IMR-90 (cell line): Measurements from ENCODE around the gene FKBP4. TPM values are rescaled to one million over a fixed set of nuclear protein-coding genes. Genes with fewer than 3 reads are reported as not detected.

Experiments used
- ATAC-seq: fragments of 200-7000 bp; cut with Tn5 transposase; 2 replicates; pipeline ENCODE4 v1.9.1; 2020; ENCODE audit warnings: low read depth, mild to moderate bottlenecking, moderate library complexity
- BruUV-seq: library from RNA; stranded (reverse); fragments of 400-500 nt; replicated peaks from 2 replicates; lab custom pipeline; 2021; lab: Mats Ljungman, UMichigan
- CTCF ChIA-PET: fragments of 300-600 bp; formaldehyde crosslinking; extraction: SDS; loops from one replicate; lab custom pipeline; 2021; ENCODE audit warnings: antibody characterized with exemption; lab: Yijun Ruan, JAX
- POLR2A ChIA-PET: fragments of 300-600 bp; sonication (Branson Sonifier 250); formaldehyde crosslinking; loops from one replicate; lab custom pipeline; 2022; ENCODE audit warnings: antibody characterized with exemption; ENCODE audit not compliant: unreplicated experiment; lab: Charles Lee
- DNase-seq: peaks from one replicate; pipeline ENCODE4 v3.0.0; 2013
- H2AFZ ChIP-seq: replicated peaks from 2 replicates; pipeline ENCODE3; 2013; ENCODE audit warnings: low read length, mild to moderate bottlenecking; ENCODE audit not compliant: poor library complexity
- H2AK5ac ChIP-seq: 2 replicates; pipeline ENCODE4 v1.6.1; 2013; ENCODE audit warnings: low read depth, low read length, inconsistent platforms
- H2AK9ac ChIP-seq: replicated peaks from 2 replicates; pipeline ENCODE3; 2013; ENCODE audit warnings: mild to moderate bottlenecking, low read depth, low read length, moderate library complexity; ENCODE audit not compliant: poor library complexity
- H2BK120ac ChIP-seq: 2 replicates; pipeline ENCODE4 v1.6.1; 2013; ENCODE audit warnings: low read depth, low read length, inconsistent platforms
- H2BK15ac ChIP-seq: 3 replicates; pipeline ENCODE4 v1.6.1; 2013; ENCODE audit warnings: low read depth, low read length, inconsistent platforms
- H2BK20ac ChIP-seq: 2 replicates; pipeline ENCODE4 v1.6.1; 2013; ENCODE audit warnings: low read depth, mild to moderate bottlenecking, inconsistent platforms, low read length, moderate library complexity
- H2BK5ac ChIP-seq: 2 replicates; pipeline ENCODE4 v1.6.1; 2013; ENCODE audit warnings: mild to moderate bottlenecking, low read depth, low read length, inconsistent platforms; ENCODE audit not compliant: poor library complexity, severe bottlenecking
- H3K14ac ChIP-seq: replicated peaks from 2 replicates; pipeline ENCODE4 v1.6.1; 2013; ENCODE audit warnings: low read depth, low read length, inconsistent platforms
- H3K18ac ChIP-seq: 2 replicates; pipeline ENCODE4 v1.6.1; 2013; ENCODE audit warnings: low read depth, low read length, control low read depth
- H3K23ac ChIP-seq: 2 replicates; pipeline ENCODE4 v1.6.1; 2013; ENCODE audit warnings: low read depth, low read length, inconsistent platforms
- H3K27ac ChIP-seq: 2 replicates; pipeline ENCODE4 v1.5.1; 2013; ENCODE audit warnings: mild to moderate bottlenecking, control low read depth, low read length; ENCODE audit not compliant: insufficient read depth
- H3K27me3 ChIP-seq: 2 replicates; pipeline ENCODE4 v1.6.1; 2013; ENCODE audit warnings: low read length; ENCODE audit not compliant: control insufficient read depth, insufficient read depth
- H3K36me3 ChIP-seq: 2 replicates; pipeline ENCODE4 v1.6.1; 2013; ENCODE audit warnings: low read length, mixed read lengths; ENCODE audit not compliant: control insufficient read depth, insufficient read depth
- H3K4ac ChIP-seq: 2 replicates; pipeline ENCODE4 v1.6.1; 2013; ENCODE audit warnings: low read depth, low read length, inconsistent platforms
- H3K4me1 ChIP-seq: 2 replicates; pipeline ENCODE4 v1.6.1; 2013; ENCODE audit warnings: low read length, mixed read lengths; ENCODE audit not compliant: control insufficient read depth, insufficient read depth
- H3K4me2 ChIP-seq: 2 replicates; pipeline ENCODE4 v1.6.1; 2013; ENCODE audit warnings: low read depth, mild to moderate bottlenecking, control low read depth, low read length, moderate library complexity
- H3K4me3 ChIP-seq: 2 replicates; pipeline ENCODE4 v1.5.1; 2013; ENCODE audit warnings: low read depth, mild to moderate bottlenecking, control low read depth, low read length, moderate library complexity; ENCODE audit not compliant: insufficient read depth
- H3K56ac ChIP-seq: 2 replicates; pipeline ENCODE4 v1.6.1; 2013; ENCODE audit warnings: low read length, inconsistent platforms; ENCODE audit not compliant: insufficient read depth; ENCODE audit errors: extremely low read depth
- H3K79me1 ChIP-seq, 2 experiments: 2 replicates each; pipeline ENCODE4 v1.6.1; 2013; ENCODE audit warnings: low read length in 2 of 2, inconsistent platforms in 1 of 2, low read depth in 1 of 2
- H3K9ac ChIP-seq: 2 replicates; pipeline ENCODE4 v1.6.1; 2013; ENCODE audit warnings: low read depth, low read length, control low read depth
- H3K9me1 ChIP-seq: 2 replicates; pipeline ENCODE4 v1.6.1; 2013; ENCODE audit warnings: low read length, inconsistent platforms; ENCODE audit not compliant: insufficient read depth
- H3K9me3 ChIP-seq: 2 replicates; pipeline ENCODE4 v1.6.1; 2013; ENCODE audit warnings: low read length; ENCODE audit not compliant: control insufficient read depth, insufficient read depth
- H4K20me1 ChIP-seq: 2 replicates; pipeline ENCODE4 v1.6.1; 2013; ENCODE audit warnings: low read length, inconsistent platforms; ENCODE audit not compliant: insufficient read depth
- H4K5ac ChIP-seq: 2 replicates; pipeline ENCODE4 v1.6.1; 2013; ENCODE audit warnings: mild to moderate bottlenecking, low read depth, low read length, control low read depth
- H4K8ac ChIP-seq, 2 experiments: 2 replicates each; pipeline ENCODE4 v1.6.1; 2013; ENCODE audit warnings: low read depth in 2 of 2, low read length in 2 of 2, control low read depth in 1 of 2, inconsistent platforms in 1 of 2
- H4K91ac ChIP-seq: 2 replicates; pipeline ENCODE4 v1.6.1; 2013; ENCODE audit warnings: low read depth, low read length, inconsistent platforms; ENCODE audit not compliant: insufficient read depth
- BHLHE40 ChIP-seq: fragments of 150-350 bp; IDR thresholded peaks from 2 replicates; pipeline ENCODE4 v1.6.1; 2016; ENCODE audit warnings: mild to moderate bottlenecking, low read depth, low read length
- CEBPB ChIP-seq: IDR thresholded peaks from 2 replicates; pipeline ENCODE4 v1.6.1; 2012; ENCODE audit warnings: low read depth, low read length, improper control_type of control experiment
- CHD1 ChIP-seq: IDR thresholded peaks from 2 replicates; pipeline ENCODE4 v1.6.1; 2012; ENCODE audit warnings: low read depth, low read length, improper control_type of control experiment
- FOS ChIP-seq: fragments of 150-350 bp; IDR thresholded peaks from 2 replicates; pipeline ENCODE4 v1.6.1; 2016; ENCODE audit warnings: low read depth, low read length
- MAZ ChIP-seq: IDR thresholded peaks from 2 replicates; pipeline ENCODE4 v1.6.1; 2012; ENCODE audit warnings: low read depth, mild to moderate bottlenecking, low read length, improper control_type of control experiment, moderate library complexity, borderline replicate concordance
- MXI1 ChIP-seq: IDR thresholded peaks from 2 replicates; pipeline ENCODE4 v1.6.1; 2012; ENCODE audit warnings: low read depth, mild to moderate bottlenecking, low read length, moderate library complexity, borderline replicate concordance
- POLR2A ChIP-seq: IDR thresholded peaks from 2 replicates; pipeline ENCODE4 v1.6.1; 2012; ENCODE audit warnings: mild to moderate bottlenecking, low read depth, low read length
- RAD21 ChIP-seq: IDR thresholded peaks from 2 replicates; pipeline ENCODE4 v1.6.1; 2012; ENCODE audit warnings: low read length, improper control_type of control experiment
- RFX5 ChIP-seq: IDR thresholded peaks from 2 replicates; pipeline ENCODE4 v1.8.0; 2012; ENCODE audit warnings: low read depth, mild to moderate bottlenecking, low read length, moderate library complexity
- WGBS, 2 experiments: methylation state at CpG; one replicate each; pipeline versions ENCODE4 v1.1.5 to v1.1.7; 2013; ENCODE audit warnings: missing lambda C conversion rate in 2 of 2; ENCODE audit not compliant: insufficient read length in 1 of 2; ENCODE audit errors: extremely low coverage in 2 of 2; 5-methylcytosine and 5-hydroxymethylcytosine counted together
- dilution Hi-C: fragments of 300-500 bp; cut with HindIII; formaldehyde crosslinking; loops from one replicate; pipeline ENCODE4 v1.14.3; 2018; ENCODE audit warnings: low sequenced_read_pairs; ENCODE audit not compliant: unreplicated experiment
- in situ Hi-C: fragments of 300-500 bp; cut with MboI; formaldehyde crosslinking; loops from 3 replicates; pipeline ENCODE4 v1.14.3; 2019; ENCODE audit warnings: low sequenced_read_pairs, inconsistent platforms, mixed read lengths
- intact Hi-C: fragments of 100-400 bp; cut with micrococcal nuclease; formaldehyde crosslinking; loops from 2 replicates; pipeline ENCODE4 v1.10.0; 2022
- polyA plus RNA-seq, 3 experiments: library from polyadenylated mRNA; depleted of rRNA; stranded (reverse); fragments of >200 nt; gene quantifications; 2 replicates each; pipeline ENCODE4 v1.2.3, GENCODE V29; 2012; ENCODE audit warnings: low replicate concordance in 1 of 3
- total RNA-seq: library from RNA; depleted of rRNA; stranded (reverse); fragments of >200 nt; gene quantifications from 2 replicates; pipeline ENCODE4 v1.2.3, GENCODE V29; 2012
- TF ChIP-seq, protein P1 (sequence below): fragments of 150-350 bp; IDR thresholded peaks from 2 replicates; pipeline ENCODE4 v1.6.1; 2017; ENCODE audit warnings: mild to moderate bottlenecking, antibody characterized with exemption, low read length, low read depth
- TF ChIP-seq, protein P2 (sequence below): conservative IDR thresholded peaks from 2 replicates; pipeline ENCODE4 v1.5.1; 2012; ENCODE audit warnings: mild to moderate bottlenecking, low read depth, low read length, improper control_type of control experiment

Gene FKBP4
- total and polyA plus RNA-seq, 2 of the 4 experiments (the other 2 are of a cell fraction), result 35.7 to 36.0 TPM

DNA sequence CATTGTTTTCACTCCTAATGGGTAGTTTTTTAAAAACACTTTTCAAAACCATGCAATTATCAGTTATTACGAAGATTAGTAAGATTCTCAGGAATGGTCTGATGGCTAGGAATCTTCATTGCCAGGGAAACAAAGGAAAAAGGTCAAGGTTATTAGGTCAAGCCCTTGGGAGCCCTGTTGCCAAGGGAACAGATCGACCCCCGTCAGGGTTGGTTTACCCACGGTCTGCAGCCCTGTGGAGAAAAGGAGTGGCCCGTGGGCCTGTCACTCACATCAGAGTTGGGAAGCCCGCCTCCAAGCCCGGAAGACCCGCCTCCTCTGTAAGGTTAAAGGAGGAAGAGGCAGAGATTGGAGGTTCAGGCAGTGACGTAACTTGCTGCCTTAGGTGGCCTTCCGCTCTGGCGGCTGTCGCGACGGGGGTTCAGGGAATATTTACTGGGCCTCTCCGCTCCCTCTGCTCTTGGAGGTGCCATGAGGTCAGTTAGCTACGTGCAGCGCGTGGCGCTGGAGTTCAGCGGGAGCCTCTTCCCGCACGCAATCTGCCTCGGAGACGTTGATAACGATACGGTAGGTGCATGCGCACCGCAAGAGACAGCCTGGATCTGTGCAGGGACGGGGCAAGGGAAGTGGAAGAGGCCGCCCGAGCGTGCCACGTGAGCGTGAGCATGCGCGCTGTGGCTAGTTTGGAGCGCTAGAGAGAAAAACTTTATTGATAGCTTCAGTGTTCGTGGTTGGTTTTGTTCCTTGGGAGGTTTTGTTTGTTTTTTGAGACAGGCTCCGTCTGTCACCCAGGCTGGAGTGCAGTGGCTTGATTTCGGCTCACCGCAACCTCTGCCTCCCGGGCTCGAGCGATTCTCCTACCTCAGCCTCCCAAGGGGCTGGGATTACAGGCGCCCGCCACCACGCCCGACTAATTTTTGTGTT is 17.8 kb downstream of the FKBP4 start, which contains the start of gene ITFG2:
ITFG2 (plus strand) TSS at position 379 of the 924 bp plus-strand sequence; CDS start at position 472, 93 bp downstream.
- Histone ChIP-seq H3K36me3 (peaks cover 3% of the 10 kb centered on the region), H3K4me1 (no peaks in the 10 kb centered on the region), H3K4ac (peak within 1 kb of the TSS; percentile 97), H3K56ac (peak within 1 kb of the TSS; percentile 93), H2AFZ (peak within 1 kb of the TSS; percentile 100), H3K9me1 (0 out of 2 replicates have a peak, but pooled peaks cover 5% of the 10 kb centered on the region), H3K9me3 (no peaks in the 10 kb centered on the region), H3K27ac (peak within 1 kb of the TSS; percentile 92), H3K14ac (peak within 1 kb of the TSS; percentile 99), H3K23ac (peak within 1 kb of the TSS; percentile 96), H3K79me1 (peaks cover 11 to 29% of the 10 kb centered on the region in 2 experiments), H3K27me3 (no peaks in the 10 kb centered on the region), H4K8ac (peak within 1 kb of the TSS; percentile 69 to 99), H2AK9ac (peak within 1 kb of the TSS; percentile 96), H4K5ac (peak within 1 kb of the TSS; percentile 95), H3K9ac (peak within 1 kb of the TSS; percentile 95), H2AK5ac (peak within 1 kb of the TSS; percentile 96), H2BK120ac (peak within 1 kb of the TSS; percentile 82), H3K18ac (peak within 1 kb of the TSS; percentile 93), H3K4me3 (peak within 1 kb of the TSS; percentile 61), H2BK5ac (peak within 1 kb of the TSS; percentile 93), H2BK15ac (no peak within 1 kb of the TSS; the same call in 2 of the 3 replicates), H2BK20ac (peak within 1 kb of the TSS; percentile 39; the same call in 1 of the 2 replicates), H3K4me2 (peak within 1 kb of the TSS; percentile 77), H4K91ac (peak within 1 kb of the TSS; percentile 97), H4K20me1 (peaks cover 6% of the 10 kb centered on the region; the same call in 1 of the 2 replicates)
- peak; percentile 98 for DNase-seq
- peak; percentile 76 for TF ChIP-seq CEBPB
- TF ChIP-seq, protein P1, sequence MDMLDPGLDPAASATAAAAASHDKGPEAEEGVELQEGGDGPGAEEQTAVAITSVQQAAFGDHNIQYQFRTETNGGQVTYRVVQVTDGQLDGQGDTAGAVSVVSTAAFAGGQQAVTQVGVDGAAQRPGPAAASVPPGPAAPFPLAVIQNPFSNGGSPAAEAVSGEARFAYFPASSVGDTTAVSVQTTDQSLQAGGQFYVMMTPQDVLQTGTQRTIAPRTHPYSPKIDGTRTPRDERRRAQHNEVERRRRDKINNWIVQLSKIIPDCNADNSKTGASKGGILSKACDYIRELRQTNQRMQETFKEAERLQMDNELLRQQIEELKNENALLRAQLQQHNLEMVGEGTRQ, result peak; percentile 92
- TF ChIP-seq POLR2A, result peak; percentile 84
- peak; percentile 81 for TF ChIP-seq MXI1
- TF ChIP-seq RAD21, result no peak
- TF ChIP-seq FOS, result peak; percentile 25; the same call in 1 of the 2 replicates
- TF ChIP-seq, protein P2, sequence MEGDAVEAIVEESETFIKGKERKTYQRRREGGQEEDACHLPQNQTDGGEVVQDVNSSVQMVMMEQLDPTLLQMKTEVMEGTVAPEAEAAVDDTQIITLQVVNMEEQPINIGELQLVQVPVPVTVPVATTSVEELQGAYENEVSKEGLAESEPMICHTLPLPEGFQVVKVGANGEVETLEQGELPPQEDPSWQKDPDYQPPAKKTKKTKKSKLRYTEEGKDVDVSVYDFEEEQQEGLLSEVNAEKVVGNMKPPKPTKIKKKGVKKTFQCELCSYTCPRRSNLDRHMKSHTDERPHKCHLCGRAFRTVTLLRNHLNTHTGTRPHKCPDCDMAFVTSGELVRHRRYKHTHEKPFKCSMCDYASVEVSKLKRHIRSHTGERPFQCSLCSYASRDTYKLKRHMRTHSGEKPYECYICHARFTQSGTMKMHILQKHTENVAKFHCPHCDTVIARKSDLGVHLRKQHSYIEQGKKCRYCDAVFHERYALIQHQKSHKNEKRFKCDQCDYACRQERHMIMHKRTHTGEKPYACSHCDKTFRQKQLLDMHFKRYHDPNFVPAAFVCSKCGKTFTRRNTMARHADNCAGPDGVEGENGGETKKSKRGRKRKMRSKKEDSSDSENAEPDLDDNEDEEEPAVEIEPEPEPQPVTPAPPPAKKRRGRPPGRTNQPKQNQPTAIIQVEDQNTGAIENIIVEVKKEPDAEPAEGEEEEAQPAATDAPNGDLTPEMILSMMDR, result no peak
- peak; percentile 42; the same call in 1 of the 2 replicates for TF ChIP-seq MAZ
- TF ChIP-seq BHLHE40, result peak; percentile 98
- 0 out of 2 replicates have a peak, but pooled peaks have one; percentile 15 for TF ChIP-seq CHD1
- no peak for TF ChIP-seq RFX5
- TSS peak; percentile 69 for BruUV-seq
- in situ Hi-C loops (no loop called here), intact Hi-C loops (loop anchor here (1.0 kb wide), 1 partner anchor 72 kb away; no protein-coding TSS in a partner anchor), dilution Hi-C loops (no loop called here)
- ChIA-PET CTCF (interaction anchor here (0.7 to 1.3 kb wide), 4 partner anchors 29 to 133 kb away, joined by 3 to 4 read pairs (median 4); no protein-coding TSS in a partner anchor), POLR2A (interaction anchor here (0.6 kb wide), 1 partner anchor 130 kb away, joined by 4 read pairs; no protein-coding TSS in a partner anchor)
- ATAC-seq, result peak; percentile 98
- WGBS, 2 experiments, result 0% methylated on average over 22 of the region's 48 CpGs; no CpG with 5 or more reads in 1 of the 2 experiments
